T-helper 2 cell treated with Interferon-gamma antibody and Interleukin-4, amounts not matched to agents 5 μg/mL and 100 μg/mL, for 36 hours (primary cell): Measurements from ENCODE around the gene NKX1-1.

Experiments used
- DNase-seq: peaks from one replicate; pipeline ENCODE4 v3.0.0; 2021; ENCODE audit warnings: low spot score
- H3K27ac Mint-ChIP-seq: one replicate; pipeline ENCODE4 v1.8.0; 2021; ENCODE audit warnings: mild to moderate bottlenecking, mixed read lengths
- H3K27me3 Mint-ChIP-seq: one replicate; pipeline ENCODE4 v1.8.0; 2021; ENCODE audit warnings: low read depth, mixed read lengths
- H3K36me3 Mint-ChIP-seq: one replicate; pipeline ENCODE4 v1.8.0; 2021; ENCODE audit warnings: low read depth, mixed read lengths
- H3K4me1 Mint-ChIP-seq: one replicate; pipeline ENCODE4 v1.8.0; 2021; ENCODE audit warnings: low read depth, mixed read lengths
- H3K4me3 Mint-ChIP-seq: one replicate; pipeline ENCODE4 v1.8.0; 2022; ENCODE audit warnings: mild to moderate bottlenecking, moderate library complexity, mixed read lengths
- H3K9me3 Mint-ChIP-seq: one replicate; pipeline ENCODE4 v1.8.0; 2021; ENCODE audit warnings: mixed read lengths

NKX1-1 gene

DNA sequence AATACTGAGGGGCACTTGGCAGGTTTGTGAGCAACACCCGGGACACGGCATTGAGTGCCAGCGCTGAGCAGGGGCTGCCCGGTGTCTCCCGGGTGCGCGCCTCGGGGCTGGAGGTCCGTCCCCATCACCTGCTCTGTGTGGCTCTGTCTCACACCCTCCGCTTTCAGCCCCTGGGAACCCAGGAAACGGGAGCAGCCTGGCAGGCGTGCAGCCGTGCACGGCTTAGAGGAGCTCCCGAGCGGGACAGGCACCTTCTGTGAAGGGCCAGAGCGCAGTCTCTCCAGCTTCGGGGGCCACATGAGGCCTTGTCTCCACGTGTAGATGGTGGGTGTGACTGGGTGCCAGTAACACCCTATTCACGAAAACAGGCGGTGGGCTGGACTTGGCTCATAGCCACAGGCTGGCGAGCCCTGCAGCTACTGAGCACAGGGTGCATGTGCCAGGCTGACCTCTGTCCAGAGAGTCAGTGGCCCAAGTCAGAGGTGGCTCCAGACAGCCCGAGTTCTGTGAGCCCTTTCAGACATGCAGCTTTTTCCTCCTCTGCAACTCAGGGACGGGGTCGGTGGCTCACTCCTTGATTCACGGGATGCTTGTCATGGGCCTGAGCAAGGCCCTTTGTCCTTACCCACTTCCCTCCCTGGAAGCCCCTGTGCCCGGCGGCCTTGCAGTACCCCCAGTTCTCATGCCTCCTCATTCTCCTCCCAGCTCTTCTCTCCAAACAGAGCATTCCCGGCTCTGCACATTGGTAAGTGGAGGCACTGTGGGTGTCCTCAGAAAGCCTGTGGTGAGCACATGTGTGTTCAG is 35.7 kb downstream of the NKX1-1 start:
- DNase-seq, result no peak
- Mint-ChIP-seq H3K36me3 (no peaks in the 10 kb centered on the region), H3K4me1 (no peaks in the 10 kb centered on the region), H3K4me3 (no peak overlapping the region), H3K27me3 (no peaks in the 10 kb centered on the region), H3K9me3 (no peaks in the 10 kb centered on the region), H3K27ac (no peak overlapping the region)

DNA sequence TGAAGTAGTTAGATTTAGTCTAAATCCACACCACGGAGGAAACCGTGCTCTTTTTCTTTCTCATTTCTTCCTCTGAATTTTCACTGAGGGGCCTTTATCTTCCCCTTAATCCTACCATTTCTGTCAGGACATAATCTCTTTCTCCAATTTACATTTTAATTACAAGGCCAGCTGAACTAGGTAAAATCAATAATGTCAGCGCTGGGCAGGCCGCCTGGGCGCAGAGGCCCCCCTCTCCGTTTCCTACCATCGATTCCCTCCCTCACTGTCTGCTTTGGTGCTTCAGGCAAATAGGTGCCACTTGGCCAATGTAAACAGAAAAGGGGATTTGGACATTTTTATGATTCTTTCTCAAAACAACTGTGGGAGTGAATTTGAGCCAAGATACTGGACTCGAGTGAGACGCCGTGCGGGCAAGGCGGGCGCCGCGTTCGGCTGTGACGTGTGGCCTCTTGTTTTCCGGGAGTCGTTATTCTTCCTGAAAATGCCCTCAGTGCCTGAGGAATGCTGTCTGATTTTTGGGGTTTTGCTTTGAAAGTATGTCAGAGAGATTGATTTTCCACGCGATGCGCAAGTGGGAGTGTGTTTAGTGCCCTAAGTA is 36.7 kb downstream of the NKX1-1 start:
- H3K9me3 Mint-ChIP-seq, result no peaks in the 10 kb centered on the region
- DNase-seq, result no peak
- no peak overlapping the region for H3K4me3 Mint-ChIP-seq
- no peaks in the 10 kb centered on the region for H3K4me1 Mint-ChIP-seq
- no peaks in the 10 kb centered on the region for H3K27me3 Mint-ChIP-seq
- no peak overlapping the region for H3K27ac Mint-ChIP-seq
- no peaks in the 10 kb centered on the region for H3K36me3 Mint-ChIP-seq

DNA sequence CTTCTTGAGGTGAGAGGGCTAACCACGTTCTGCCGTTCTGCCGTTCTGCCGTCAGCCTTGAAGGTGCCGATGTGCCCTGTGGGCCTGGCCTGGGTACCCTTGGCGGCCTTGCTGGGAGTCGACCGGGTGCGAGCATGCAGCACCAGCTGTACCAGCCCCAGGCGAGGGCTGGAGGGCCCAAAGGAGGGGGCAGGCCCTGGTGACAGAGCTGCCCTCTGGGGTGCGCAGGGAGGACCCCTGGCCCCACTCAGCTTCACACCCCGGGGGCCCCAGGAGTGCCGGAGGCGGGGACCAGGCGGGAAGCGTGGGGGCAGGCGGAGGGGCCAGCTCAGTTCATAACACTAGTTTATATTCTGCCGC is 37.2 kb downstream of the NKX1-1 start:
- Mint-ChIP-seq H3K4me1 (no peaks in the 10 kb centered on the region), H3K36me3 (no peaks in the 10 kb centered on the region), H3K27ac (no peak overlapping the region), H3K27me3 (no peaks in the 10 kb centered on the region), H3K9me3 (no peaks in the 10 kb centered on the region), H3K4me3 (no peak overlapping the region)
- DNase-seq, result no peak

DNA sequence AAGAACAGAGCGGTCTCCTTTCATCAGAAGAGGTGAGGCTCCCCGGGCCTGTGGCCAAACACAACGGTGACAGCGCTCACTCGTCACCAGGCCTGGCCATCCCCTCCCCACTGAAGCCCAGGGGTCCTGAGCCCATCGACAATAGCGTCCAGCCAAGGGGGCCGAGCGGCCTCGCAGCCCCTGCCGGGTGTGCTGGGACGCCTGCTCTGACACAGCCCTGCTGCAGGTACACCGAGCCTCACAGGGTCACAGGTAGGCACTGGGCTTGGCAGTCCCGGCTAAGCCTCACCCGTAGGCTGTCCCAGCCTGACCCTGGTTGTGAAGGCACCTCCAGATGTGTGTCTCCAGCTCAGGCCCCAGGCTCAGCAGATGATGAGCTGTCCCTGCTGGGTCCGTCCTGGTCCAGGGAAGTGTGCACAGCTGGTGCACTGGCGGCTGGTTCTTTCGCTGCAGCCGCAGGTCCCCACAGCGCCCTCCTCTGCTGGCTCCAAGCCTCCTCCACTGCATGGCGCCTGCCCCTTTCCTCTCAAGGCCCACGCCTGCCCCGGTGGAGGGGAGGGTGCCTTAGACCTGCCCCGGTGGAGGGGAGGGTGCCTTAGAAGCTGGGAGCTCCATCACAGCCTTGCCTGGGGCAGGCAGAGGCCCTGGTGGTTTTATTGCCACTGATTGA is 37.7 kb downstream of the NKX1-1 start:
- Mint-ChIP-seq H3K4me1 (no peaks in the 10 kb centered on the region), H3K9me3 (no peaks in the 10 kb centered on the region), H3K27ac (no peak overlapping the region), H3K4me3 (no peak overlapping the region), H3K27me3 (no peaks in the 10 kb centered on the region), H3K36me3 (no peaks in the 10 kb centered on the region)
- no peak for DNase-seq

DNA sequence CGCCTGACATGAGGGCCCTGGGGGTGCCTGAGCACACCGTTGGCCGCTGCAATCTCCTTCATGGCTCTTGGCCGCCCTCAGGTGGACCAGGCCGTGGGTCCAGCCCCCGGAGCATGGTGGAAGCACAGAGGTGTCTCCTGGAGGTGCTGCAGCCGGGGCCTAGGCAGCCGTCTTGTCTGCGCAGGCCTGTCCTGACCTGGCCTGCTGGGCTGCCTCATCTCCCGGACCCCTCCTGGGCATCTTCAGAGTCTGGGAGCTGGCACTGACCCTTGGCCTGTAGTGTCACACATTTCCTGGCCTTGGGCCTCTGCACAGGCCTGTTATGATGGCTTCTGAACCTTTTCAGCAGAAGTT is 38.3 kb downstream of the NKX1-1 start:
- H3K27me3 Mint-ChIP-seq, result no peaks in the 10 kb centered on the region
- DNase-seq, result no peak
- no peaks in the 10 kb centered on the region for H3K36me3 Mint-ChIP-seq

DNA sequence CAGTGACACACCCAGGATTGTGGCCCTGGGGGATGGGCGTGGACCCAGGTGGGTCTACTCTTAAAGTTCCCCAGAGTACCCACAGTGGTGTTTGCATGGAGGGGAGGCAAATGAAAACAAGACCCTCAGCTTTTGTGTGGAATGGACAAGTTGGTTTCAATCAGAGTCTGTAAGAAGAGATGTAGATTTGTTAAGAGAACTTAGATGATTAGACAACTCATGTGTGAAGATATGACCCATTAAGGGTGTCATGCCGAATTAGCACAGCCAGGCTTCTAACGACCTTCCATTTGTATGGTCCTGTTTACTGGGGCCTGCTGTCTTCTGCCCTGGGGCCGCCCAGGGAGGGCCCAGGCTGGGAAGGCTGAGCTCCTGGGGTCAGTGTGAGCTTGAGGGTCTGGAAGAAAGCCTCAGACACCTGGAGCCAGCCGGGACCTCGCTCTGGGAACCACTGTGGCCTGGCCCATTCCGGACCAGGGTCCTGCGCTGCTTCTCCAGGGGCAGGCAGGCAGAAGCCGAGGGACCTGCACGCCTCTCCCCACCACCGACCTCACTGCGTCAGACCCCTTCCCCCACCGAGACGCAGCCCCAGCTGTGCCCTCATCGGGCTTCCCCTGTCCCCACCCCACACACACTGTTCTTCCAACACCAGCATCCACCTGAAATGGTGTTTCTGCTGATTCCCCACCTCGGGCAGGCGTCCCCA is 38.9 kb downstream of the NKX1-1 start:
- Mint-ChIP-seq H3K27me3 (no peaks in the 10 kb centered on the region), H3K4me3 (no peak overlapping the region), H3K27ac (no peak overlapping the region), H3K9me3 (no peaks in the 10 kb centered on the region), H3K36me3 (no peaks in the 10 kb centered on the region), H3K4me1 (no peaks in the 10 kb centered on the region)
- DNase-seq, result no peak

More for the DNA sequence above, 38.3 kb downstream of the NKX1-1 start:
- no peaks in the 10 kb centered on the region for H3K9me3 Mint-ChIP-seq
- no peaks in the 10 kb centered on the region for H3K4me1 Mint-ChIP-seq
- H3K4me3 Mint-ChIP-seq, result no peak overlapping the region
- no peak overlapping the region for H3K27ac Mint-ChIP-seq

DNA sequence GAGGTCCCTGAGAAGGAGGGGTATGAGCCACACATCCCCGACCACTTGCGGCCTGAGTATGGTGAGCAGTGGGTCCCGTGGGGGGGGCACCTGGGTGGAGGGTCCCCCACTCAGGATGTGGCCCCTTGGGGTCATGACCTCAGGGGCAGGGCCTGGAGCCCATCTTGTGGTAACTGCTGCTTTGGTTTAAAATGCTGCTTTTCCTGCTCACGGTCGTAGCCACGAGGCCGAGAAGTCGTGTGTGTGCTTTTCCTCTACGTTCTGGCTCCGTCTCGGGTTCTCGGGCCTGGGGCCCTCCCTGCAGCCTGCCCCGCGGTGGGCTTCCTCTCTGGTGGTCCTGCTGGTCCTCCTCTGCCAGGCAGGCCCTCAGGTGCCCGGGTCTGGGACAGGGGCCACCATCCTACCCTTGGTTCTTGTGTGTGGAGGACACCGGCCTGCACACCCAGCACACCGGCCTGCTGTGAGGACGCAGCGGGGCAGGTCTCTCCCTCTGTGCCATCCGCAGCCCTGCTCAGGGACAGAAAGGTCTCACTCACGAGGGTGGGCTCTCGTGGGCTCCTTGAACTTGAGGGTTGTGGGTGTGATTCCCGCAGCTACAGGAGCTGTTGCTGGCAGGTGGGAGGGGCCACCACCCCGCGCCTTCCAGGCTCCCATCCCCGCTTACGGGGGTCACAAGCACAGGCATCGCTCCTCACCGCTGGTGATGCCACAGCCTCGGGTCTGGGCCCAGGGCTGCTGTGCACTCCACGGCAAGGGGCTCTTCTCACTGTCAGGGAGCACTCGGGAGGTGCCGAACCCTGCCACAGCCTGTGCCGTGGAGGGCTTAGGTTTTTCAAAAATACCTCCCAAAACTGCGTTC is 39.6 kb downstream of the NKX1-1 start:
- Mint-ChIP-seq H3K9me3 (no peaks in the 10 kb centered on the region), H3K27me3 (no peaks in the 10 kb centered on the region), H3K36me3 (no peaks in the 10 kb centered on the region), H3K4me1 (no peaks in the 10 kb centered on the region), H3K27ac (no peak overlapping the region), H3K4me3 (no peak overlapping the region)
- no peak for DNase-seq

DNA sequence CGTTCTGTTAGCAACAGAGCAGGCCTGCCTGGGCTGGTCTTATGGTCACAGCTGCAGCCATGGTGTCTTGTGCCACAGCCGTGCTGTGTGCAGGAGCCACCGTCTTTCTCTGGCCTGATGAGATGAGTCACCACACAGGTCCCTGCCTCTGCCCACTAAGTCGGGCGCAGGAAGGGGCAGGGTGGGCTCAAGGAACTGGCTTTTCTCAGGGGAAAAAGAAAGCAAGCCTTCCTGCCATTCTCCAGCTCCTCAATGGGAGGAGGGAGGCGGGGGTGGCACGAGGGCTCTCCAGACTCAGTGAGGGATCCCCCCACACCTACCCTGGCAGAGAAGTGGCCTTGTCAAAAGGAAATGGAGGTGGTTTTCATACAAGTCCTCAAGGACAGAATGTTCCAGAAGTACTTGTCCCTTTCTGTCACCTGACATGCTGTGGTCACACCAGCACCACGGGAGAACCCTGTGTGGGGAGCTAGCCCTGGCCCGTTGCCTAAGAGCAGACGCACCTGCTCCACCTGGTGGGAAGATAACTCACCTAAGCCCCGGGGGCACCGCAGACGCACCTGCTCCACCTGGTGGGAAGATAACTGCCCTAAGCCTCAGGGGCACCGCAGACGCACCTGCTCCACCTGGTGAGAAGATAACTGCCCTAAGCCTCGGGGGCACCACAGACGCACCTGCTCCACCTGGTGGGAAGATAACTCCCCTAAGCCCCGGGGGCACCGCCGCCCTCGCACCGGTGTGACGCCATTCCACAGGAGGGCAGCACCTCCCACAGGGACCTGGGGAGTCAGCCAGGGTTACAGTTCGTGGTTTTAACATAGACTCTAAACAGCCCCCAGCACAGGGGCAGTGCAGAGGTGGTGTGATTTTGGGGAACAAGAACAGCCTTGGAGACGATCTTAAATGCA is 40.7 kb downstream of the NKX1-1 start:
- H3K36me3 Mint-ChIP-seq, result no peaks in the 10 kb centered on the region
- DNase-seq, result no peak
- H3K4me3 Mint-ChIP-seq, result no peak overlapping the region

DNA sequence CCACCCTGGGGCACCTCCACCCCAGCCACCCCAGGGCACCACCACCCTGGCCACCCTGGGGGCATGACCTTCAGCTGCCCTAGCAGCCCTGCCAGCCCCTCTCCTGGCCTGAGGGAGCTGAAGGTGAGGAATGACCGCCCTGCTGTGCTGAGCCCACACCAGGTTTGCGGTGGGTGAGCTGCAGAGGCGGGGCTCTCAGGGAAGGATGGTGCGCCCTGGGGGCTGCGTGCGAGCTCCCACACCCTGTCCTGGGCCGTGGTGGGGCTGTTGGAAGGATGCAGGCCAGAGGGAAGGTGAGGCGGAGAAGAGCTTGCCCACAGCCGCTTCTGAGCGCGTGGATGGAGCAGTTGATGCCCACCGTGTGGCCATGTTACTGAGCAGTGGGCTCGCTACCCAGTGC is 41.5 kb downstream of the NKX1-1 start:
- no peaks in the 10 kb centered on the region for H3K27me3 Mint-ChIP-seq
- no peaks in the 10 kb centered on the region for H3K36me3 Mint-ChIP-seq
- no peaks in the 10 kb centered on the region for H3K4me1 Mint-ChIP-seq

More for the DNA sequence above, 40.7 kb downstream of the NKX1-1 start:
- Mint-ChIP-seq H3K9me3 (no peaks in the 10 kb centered on the region), H3K27ac (no peak overlapping the region), H3K4me1 (no peaks in the 10 kb centered on the region), H3K27me3 (no peaks in the 10 kb centered on the region)

DNA sequence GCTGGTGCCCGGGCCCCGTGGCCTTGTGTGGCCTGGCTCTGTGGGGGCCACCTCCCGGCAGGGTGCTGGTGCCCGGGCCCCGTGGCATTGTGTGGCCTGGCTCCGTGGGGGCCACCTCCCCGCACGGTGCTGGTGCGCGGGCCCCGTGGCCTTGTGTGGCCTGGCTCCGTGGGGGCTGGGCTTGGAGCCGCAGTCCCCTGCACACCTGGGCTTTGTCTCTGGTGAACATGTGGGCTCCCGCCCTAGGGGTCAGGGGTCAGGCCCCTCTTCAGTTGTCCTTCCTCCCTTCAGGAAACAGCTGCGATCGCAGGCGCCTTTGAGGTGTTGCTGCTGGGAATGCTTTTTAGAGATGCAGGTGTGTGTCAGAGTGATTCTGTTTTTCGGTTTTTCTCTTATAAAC is 42.0 kb downstream of the NKX1-1 start:
- no peak overlapping the region for H3K4me3 Mint-ChIP-seq
- no peaks in the 10 kb centered on the region for H3K27me3 Mint-ChIP-seq
- no peaks in the 10 kb centered on the region for H3K36me3 Mint-ChIP-seq
- no peaks in the 10 kb centered on the region for H3K9me3 Mint-ChIP-seq
- no peaks in the 10 kb centered on the region for H3K4me1 Mint-ChIP-seq
- no peak overlapping the region for H3K27ac Mint-ChIP-seq
- DNase-seq, result no peak

More for the DNA sequence above, 41.5 kb downstream of the NKX1-1 start:
- Mint-ChIP-seq H3K9me3 (no peaks in the 10 kb centered on the region), H3K27ac (no peak overlapping the region), H3K4me3 (no peak overlapping the region)
- DNase-seq, result no peak

DNA sequence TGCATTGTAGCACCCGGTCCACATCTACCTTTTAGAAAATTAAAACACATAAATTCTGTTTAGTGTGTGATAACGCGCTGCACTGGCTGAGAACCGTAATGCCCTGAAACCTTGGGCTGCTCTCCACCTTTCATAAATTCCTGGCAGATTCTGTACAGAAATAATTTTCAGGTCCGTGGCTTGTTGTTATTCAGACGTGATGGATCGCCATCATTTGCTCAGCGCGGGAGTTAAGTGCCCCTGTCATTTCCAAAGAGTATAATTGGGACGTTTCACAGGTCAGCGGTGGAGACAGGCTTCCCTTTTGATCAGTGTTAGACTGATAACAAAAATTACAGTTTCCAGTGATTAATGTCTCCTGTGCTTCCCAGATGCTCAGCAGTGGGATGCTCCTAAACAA is 42.7 kb downstream of the NKX1-1 start:
- H3K27ac Mint-ChIP-seq, result no peak overlapping the region
- no peaks in the 10 kb centered on the region for H3K36me3 Mint-ChIP-seq
- no peak overlapping the region for H3K4me3 Mint-ChIP-seq
- no peaks in the 10 kb centered on the region for H3K4me1 Mint-ChIP-seq
- no peaks in the 10 kb centered on the region for H3K9me3 Mint-ChIP-seq
- DNase-seq, result no peak
- no peaks in the 10 kb centered on the region for H3K27me3 Mint-ChIP-seq

DNA sequence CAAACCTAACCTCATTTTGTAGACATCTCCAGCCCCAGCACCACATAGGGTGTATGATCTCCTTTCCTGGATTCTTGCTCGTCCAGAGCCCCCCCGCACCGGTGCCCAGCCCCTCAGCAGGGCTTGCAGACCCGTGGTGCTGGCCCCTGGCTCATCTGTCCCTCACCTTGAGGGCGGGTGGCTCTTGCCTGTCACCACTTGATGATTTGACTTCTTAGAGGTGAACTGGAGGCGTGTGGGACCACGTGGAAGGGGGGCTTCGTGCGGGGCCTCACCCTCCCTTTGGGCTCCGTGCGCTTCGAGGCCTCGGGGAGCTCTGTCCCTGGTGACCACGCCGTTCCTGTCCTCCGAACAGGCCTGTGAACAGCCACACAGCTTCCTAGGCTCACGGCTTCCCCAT is 43.7 kb downstream of the NKX1-1 start:
- Mint-ChIP-seq H3K9me3 (no peaks in the 10 kb centered on the region), H3K27ac (no peak overlapping the region), H3K4me1 (no peaks in the 10 kb centered on the region), H3K36me3 (no peaks in the 10 kb centered on the region), H3K4me3 (no peak overlapping the region), H3K27me3 (no peaks in the 10 kb centered on the region)
- DNase-seq, result no peak

DNA sequence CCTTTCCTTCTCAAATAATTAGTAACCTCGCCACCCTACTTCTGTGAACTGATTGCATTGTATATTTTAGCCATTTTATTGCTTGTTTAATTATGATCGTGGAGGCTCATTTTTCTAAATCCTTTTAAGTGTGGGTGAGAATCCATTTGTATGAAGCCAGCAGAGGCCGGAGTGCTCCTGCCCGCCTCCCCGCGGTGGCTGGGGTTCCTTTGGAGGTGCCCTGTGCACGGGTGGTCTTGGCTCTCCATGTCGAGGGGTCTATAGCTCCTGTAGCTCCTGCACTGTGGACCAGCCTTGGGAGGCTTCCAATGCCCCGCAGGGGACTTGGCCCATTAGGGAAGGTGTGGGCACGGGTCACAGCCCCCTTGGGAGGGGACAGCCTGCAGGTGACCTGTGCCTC is 44.2 kb downstream of the NKX1-1 start:
- Mint-ChIP-seq H3K36me3 (no peaks in the 10 kb centered on the region), H3K27ac (no peak overlapping the region), H3K27me3 (no peaks in the 10 kb centered on the region), H3K4me1 (no peaks in the 10 kb centered on the region), H3K4me3 (no peak overlapping the region), H3K9me3 (no peaks in the 10 kb centered on the region)
- no peak for DNase-seq
